BLaER1 treated with 17β-estradiol and CSF1 and Interleukin-3, amounts not matched to agents 10 nM and 100 nM (cell line): ENCODE results near the gene MACROD1.

ENCODE experiments used
- H3K27ac ChIP-seq, 11 experiments: shearing (Covaris generic); formaldehyde crosslinking; 2 replicates each; pipeline ENCODE4 v1.8.1; 2022
- H3K27me3 ChIP-seq, 11 experiments: shearing (Covaris generic); formaldehyde crosslinking; 2 replicates each; pipeline ENCODE4 v1.8.1; 2022
- H3K36me3 ChIP-seq, 11 experiments: shearing (Covaris generic); formaldehyde crosslinking; 2 replicates each; pipeline ENCODE4 v1.8.1; 2022
- H3K4me1 ChIP-seq, 10 experiments: shearing (Covaris generic); formaldehyde crosslinking; 2 replicates each; pipeline ENCODE4 v1.8.1; 2022
- H3K4me2 ChIP-seq, 11 experiments: shearing (Covaris generic); formaldehyde crosslinking; 2 replicates each; pipeline ENCODE4 v1.8.1; 2022
- H3K4me3 ChIP-seq, 10 experiments: shearing (Covaris generic); formaldehyde crosslinking; 2 replicates each; pipeline ENCODE4 v1.8.1; 2022
- H3K9ac ChIP-seq, 11 experiments: shearing (Covaris generic); formaldehyde crosslinking; 2 replicates each; pipeline ENCODE4 v1.8.1; 2022
- H3K9me3 ChIP-seq, 11 experiments: shearing (Covaris generic); formaldehyde crosslinking; replicated peaks in 1 of 11; 2 replicates each; pipeline ENCODE4 v1.8.1; 2022
- H4K20me1 ChIP-seq, 11 experiments: shearing (Covaris generic); formaldehyde crosslinking; 2 replicates each; pipeline ENCODE4 v1.8.1; 2022
- Cebpa-rat ChIP-seq, 11 experiments: shearing (Covaris generic); IDR thresholded peaks; 2 replicates each; pipeline ENCODE4 v1.8.1; 2022

MACROD1 gene

GRCh38 chr11:64114231-64114630 lies 51.7 kb downstream of the MACROD1 start:
- H3K9me3 ChIP-seq = no peaks in the 10 kb centered on the region
- no peaks in the 10 kb centered on the region for H3K27me3 ChIP-seq
- peaks cover 0 to 48% (median 21%) of the 10 kb centered on the region in 11 experiments; a peak in 17 of 22 replicates for H3K36me3 ChIP-seq
- peaks cover 0 to 100% (median 56%) of the 10 kb centered on the region in 11 experiments; a peak in 16 of 22 replicates for H4K20me1 ChIP-seq
- H3K27ac ChIP-seq = no peak overlapping the region
- no peak overlapping the region for H3K4me2 ChIP-seq
- H3K4me3 ChIP-seq = no peak overlapping the region
- peaks cover 0 to 32% (median 24%) of the 10 kb centered on the region in 10 experiments; a peak in 15 of 20 replicates for H3K4me1 ChIP-seq
- no peak for TF ChIP-seq Cebpa-rat (IDR thresholded peaks at IDR 0.05)
- no peak overlapping the region for H3K9ac ChIP-seq

- Histone ChIP-seq H3K9me3 (no peaks in the 10 kb centered on the region), H3K27ac (no peak overlapping the region), H4K20me1 (peaks cover 0 to 100% (median 63%) of the 10 kb centered on the region in 11 experiments; a peak in 16 of 22 replicates)
These were observed 52.5 kb downstream of the MACROD1 start for GRCh38 chr11:64113462-64113780.

GRCh38 chr11:64112771-64113461 lies 53.0 kb downstream of the MACROD1 start:
- H3K27ac ChIP-seq = no peak overlapping the region
- H3K27me3 ChIP-seq = no peaks in the 10 kb centered on the region
- no peak overlapping the region for H3K9ac ChIP-seq
- H3K4me3 ChIP-seq = no peak overlapping the region
- no peaks in the 10 kb centered on the region for H3K9me3 ChIP-seq
- H3K36me3 ChIP-seq = peaks cover 0 to 44% (median 17%) of the 10 kb centered on the region in 11 experiments; a peak in 17 of 22 replicates
- no peak for TF ChIP-seq Cebpa-rat (IDR thresholded peaks at IDR 0.05)
- H4K20me1 ChIP-seq = peaks cover 0 to 100% (median 61%) of the 10 kb centered on the region in 11 experiments; a peak in 16 of 22 replicates
- H3K4me1 ChIP-seq = peaks cover 0 to 39% (median 32%) of the 10 kb centered on the region in 10 experiments; a peak in 15 of 20 replicates
- no peak overlapping the region for H3K4me2 ChIP-seq

More at GRCh38 chr11:64113462-64113780, 52.5 kb downstream of the MACROD1 start:
- H3K4me1 ChIP-seq = peaks cover 0 to 34% (median 27%) of the 10 kb centered on the region in 10 experiments; a peak in 15 of 20 replicates
- H3K4me2 ChIP-seq = no peak overlapping the region
- peaks cover 0 to 48% (median 20%) of the 10 kb centered on the region in 11 experiments; a peak in 17 of 22 replicates for H3K36me3 ChIP-seq
- no peak overlapping the region for H3K9ac ChIP-seq
- H3K27me3 ChIP-seq = no peaks in the 10 kb centered on the region
- no peak overlapping the region for H3K4me3 ChIP-seq
- TF ChIP-seq Cebpa-rat (IDR thresholded peaks at IDR 0.05) = no peak

GRCh38 chr11:64110465-64111375 lies 55.2 kb downstream of the MACROD1 start:
- no peaks in the 10 kb centered on the region for H3K27me3 ChIP-seq
- H3K9ac ChIP-seq = no peak overlapping the region; a peak in 1 of 22 replicates
- TF ChIP-seq Cebpa-rat (IDR thresholded peaks at IDR 0.05) = no peak
- H4K20me1 ChIP-seq = peaks cover 0 to 96% (median 55%) of the 10 kb centered on the region in 11 experiments; a peak in 19 of 22 replicates
- H3K36me3 ChIP-seq = peaks cover 0 to 22% (median 5%) of the 10 kb centered on the region in 11 experiments; a peak in 7 of 22 replicates
- H3K27ac ChIP-seq = no peak overlapping the region
- peak overlapping the region in 5 of 11 experiments; percentile 43 to 63 (median 59); a peak in 3 of 22 replicates for H3K4me2 ChIP-seq
- no peak overlapping the region for H3K4me3 ChIP-seq
- H3K4me1 ChIP-seq = peaks cover 0 to 54% (median 41%) of the 10 kb centered on the region in 10 experiments; a peak in 15 of 20 replicates
- H3K9me3 ChIP-seq = no peaks in the 10 kb centered on the region

GRCh38 chr11:64109332-64109731 lies 56.6 kb downstream of the MACROD1 start:
- H3K36me3 ChIP-seq = peaks cover 0 to 13% (median 1%) of the 10 kb centered on the region in 11 experiments; a peak in 5 of 22 replicates
- no peaks in the 10 kb centered on the region for H3K27me3 ChIP-seq
- TF ChIP-seq Cebpa-rat (IDR thresholded peaks at IDR 0.05) = no peak
- peak overlapping the region in 8 of 11 experiments; percentile 32 to 71 (median 58); a peak in 16 of 22 replicates for H3K4me2 ChIP-seq
- peaks cover 3 to 95% (median 66%) of the 10 kb centered on the region in 11 experiments; a peak in 19 of 22 replicates for H4K20me1 ChIP-seq
- H3K9me3 ChIP-seq = no peaks in the 10 kb centered on the region
- peaks cover 0 to 67% (median 54%) of the 10 kb centered on the region in 10 experiments; a peak in 16 of 20 replicates for H3K4me1 ChIP-seq
- peak overlapping the region in 6 of 11 experiments; percentile 0 to 54 (median 34); a peak in 7 of 22 replicates for H3K9ac ChIP-seq
- H3K4me3 ChIP-seq = no peak overlapping the region
- H3K27ac ChIP-seq = no peak overlapping the region

GRCh38 chr11:64107303-64107702 lies 58.6 kb downstream of the MACROD1 start:
- no peak overlapping the region for H3K27ac ChIP-seq
- no peak for TF ChIP-seq Cebpa-rat (IDR thresholded peaks at IDR 0.05)
- peaks cover 0 to 9% (median 0%) of the 10 kb centered on the region in 11 experiments; a peak in 3 of 22 replicates for H3K36me3 ChIP-seq
- no peaks in the 10 kb centered on the region for H3K9me3 ChIP-seq
- no peak overlapping the region for H3K9ac ChIP-seq
- H3K4me1 ChIP-seq = peaks cover 0 to 88% (median 71%) of the 10 kb centered on the region in 10 experiments; a peak in 17 of 20 replicates
- H3K4me3 ChIP-seq = no peak overlapping the region
- H4K20me1 ChIP-seq = peaks cover 3 to 95% (median 73%) of the 10 kb centered on the region in 11 experiments; a peak in 20 of 22 replicates
- 0 out of 22 replicates have a peak overlapping the region, but pooled peaks of 1 of the 11 experiments have one; percentile 11 for H3K4me2 ChIP-seq
- H3K27me3 ChIP-seq = no peaks in the 10 kb centered on the region

GRCh38 chr11:64104632-64105031 lies 61.3 kb downstream of the MACROD1 start:
- Histone ChIP-seq H3K4me2 (peak overlapping the region in 8 of 11 experiments; percentile 58 to 88 (median 70); a peak in 15 of 22 replicates), H3K9me3 (no peaks in the 10 kb centered on the region), H3K4me1 (peaks cover 0 to 94% (median 78%) of the 10 kb centered on the region in 10 experiments; a peak in 17 of 20 replicates), H3K9ac (peak overlapping the region in 5 of 11 experiments; percentile 3 to 52 (median 23); a peak in 4 of 22 replicates), H4K20me1 (peaks cover 3 to 93% (median 64%) of the 10 kb centered on the region in 11 experiments; a peak in 20 of 22 replicates), H3K27ac (0 out of 22 replicates have a peak overlapping the region, but pooled peaks of 1 of the 11 experiments have one; percentile 4), H3K4me3 (no peak overlapping the region), H3K27me3 (no peaks in the 10 kb centered on the region), H3K36me3 (peaks cover 0 to 4% (median 0%) of the 10 kb centered on the region in 11 experiments; a peak in 1 of 22 replicates)
- no peak for TF ChIP-seq Cebpa-rat (IDR thresholded peaks at IDR 0.05)
